HEK293 (cell line): ENCODE data around the gene ESRRA.

Experiments
- CTCF ChIA-PET: fragments of 350-600 bp; formaldehyde crosslinking; extraction: SDS; loops from one replicate; lab custom pipeline; 2021; ENCODE audit warnings: antibody characterized with exemption; lab: Yijun Ruan, JAX
- POLR2A ChIA-PET: fragments of 300-600 bp; formaldehyde crosslinking; extraction: SDS; loops from one replicate; lab custom pipeline; 2020; ENCODE audit warnings: antibody characterized with exemption, inconsistent platforms; lab: Yijun Ruan, JAX
- H3K27ac ChIP-seq: fragments of 200-500 bp; sonication (Bioruptor generic); 2 replicates; pipeline ENCODE4 v1.5.1; 2014; ENCODE audit warnings: low read depth, low read length, control low read depth, inconsistent platforms; ENCODE audit errors: extremely low read depth
- H3K36me3 ChIP-seq, 2 experiments: fragments of 200-500 bp in 1 of 2; sonication (Bioruptor generic) in 1 of 2; 1 replicate in 1 of 2; 2 replicates in 1 of 2; pipeline ENCODE4 v1.5.1; 2014 to 2017; ENCODE audit warnings: inconsistent platforms in 2 of 2, low read length in 2 of 2; ENCODE audit not compliant: control insufficient read depth in 2 of 2, insufficient read depth in 1 of 2
- H3K4me1 ChIP-seq: fragments of 200-500 bp; sonication (Bioruptor generic); 2 replicates; pipeline ENCODE4 v1.5.1; 2014; ENCODE audit warnings: mild to moderate bottlenecking, low read length, inconsistent platforms; ENCODE audit not compliant: control insufficient read depth, insufficient read depth
- H3K4me3 ChIP-seq: 2 replicates; pipeline ENCODE4 v1.5.1; 2011; ENCODE audit warnings: low read depth, mild to moderate bottlenecking, control low read depth, low read length, moderate library complexity
- H3K9me3 ChIP-seq: fragments of 200-500 bp; sonication (Bioruptor generic); 2 replicates; pipeline ENCODE4 v1.5.1; 2014; ENCODE audit warnings: low read depth, low read length, inconsistent platforms; ENCODE audit not compliant: control insufficient read depth, insufficient read depth
- HOXC10 ChIP-seq: sonication (generic); formaldehyde crosslinking; IDR thresholded peaks from 2 replicates; pipeline ENCODE4 v1.8.1; 2023; ENCODE audit warnings: mild to moderate bottlenecking, missing genetic modification reagents
- KLF1 ChIP-seq: fragments of 450-650 bp; formaldehyde crosslinking; IDR thresholded peaks from 2 replicates; pipeline ENCODE4 v1.5.1; 2016; ENCODE audit warnings: missing biosample characterization, missing genetic modification characterization
- KLF9 ChIP-seq: fragments of 450-650 bp; formaldehyde crosslinking; IDR thresholded peaks from 2 replicates; pipeline ENCODE4 v1.5.1; 2016; ENCODE audit warnings: missing biosample characterization, missing genetic modification characterization, low read depth
- PRDM1 ChIP-seq: fragments of 450-650 bp; formaldehyde crosslinking; IDR thresholded peaks from 2 replicates; pipeline ENCODE4; 2016; ENCODE audit warnings: missing biosample characterization, missing genetic modification characterization
- SCRT2 ChIP-seq: fragments of 450-650 bp; formaldehyde crosslinking; IDR thresholded peaks from 2 replicates; pipeline ENCODE4 v1.5.1; 2016; ENCODE audit warnings: missing biosample characterization, missing genetic modification characterization
- SETDB1 ChIP-seq: IDR thresholded peaks from one replicate; pipeline ENCODE4 v1.6.1; 2017; ENCODE audit warnings: mild to moderate bottlenecking, low read length, moderate library complexity, mixed read lengths; ENCODE audit not compliant: insufficient read length
- TCF7L2 ChIP-seq: IDR thresholded peaks from 2 replicates; pipeline ENCODE4 v1.6.1; 2011; ENCODE audit warnings: low read depth, mild to moderate bottlenecking, inconsistent platforms, low read length, moderate library complexity, borderline replicate concordance
- ZBTB20 ChIP-seq: fragments of 450-650 bp; formaldehyde crosslinking; IDR thresholded peaks from 2 replicates; pipeline ENCODE4 v1.5.1; 2016; ENCODE audit warnings: missing biosample characterization, missing genetic modification characterization
- ZBTB21 ChIP-seq: fragments of 450-650 bp; formaldehyde crosslinking; IDR thresholded peaks from 2 replicates; pipeline ENCODE4 v1.5.1; 2017; ENCODE audit warnings: missing biosample characterization, missing genetic modification characterization
- ZBTB8A ChIP-seq: fragments of 450-650 bp; formaldehyde crosslinking; IDR thresholded peaks from 2 replicates; pipeline ENCODE4 v1.5.1; 2016; ENCODE audit warnings: missing biosample characterization, missing genetic modification characterization
- ZNF157 ChIP-seq: fragments of 450-650 bp; formaldehyde crosslinking; IDR thresholded peaks from 2 replicates; pipeline ENCODE4 v1.5.1; 2016; ENCODE audit warnings: missing biosample characterization, missing genetic modification characterization
- ZNF214 ChIP-seq: fragments of 450-650 bp; formaldehyde crosslinking; IDR thresholded peaks from 2 replicates; pipeline ENCODE4 v1.5.1; 2017; ENCODE audit warnings: missing biosample characterization, mild to moderate bottlenecking, missing genetic modification characterization, borderline replicate concordance
- ZNF426 ChIP-seq: fragments of 450-650 bp; formaldehyde crosslinking; IDR thresholded peaks from 2 replicates; pipeline ENCODE4 v1.5.1; 2017; ENCODE audit warnings: missing biosample characterization, missing genetic modification characterization, mild to moderate bottlenecking, inconsistent platforms, moderate library complexity
- ZNF530 ChIP-seq: fragments of 450-650 bp; formaldehyde crosslinking; IDR thresholded peaks from 2 replicates; pipeline ENCODE4 v1.5.1; 2016; ENCODE audit warnings: low read depth, missing biosample characterization, missing genetic modification characterization
- ZNF561 ChIP-seq: fragments of 450-650 bp; IDR thresholded peaks from 2 replicates; pipeline ENCODE4 v1.5.1; 2018; ENCODE audit warnings: missing biosample characterization, missing genetic modification characterization, borderline replicate concordance
- ZNF571 ChIP-seq: fragments of 450-650 bp; formaldehyde crosslinking; IDR thresholded peaks from 2 replicates; pipeline ENCODE4 v1.5.0; 2017; ENCODE audit warnings: missing biosample characterization, missing genetic modification characterization
- ZNF626 ChIP-seq: fragments of 450-650 bp; sonication (Bioruptor Pico); formaldehyde crosslinking; IDR thresholded peaks from 2 replicates; pipeline ENCODE4 v1.5.1; 2018; ENCODE audit warnings: missing biosample characterization, missing genetic modification characterization, inconsistent platforms
- ZNF629 ChIP-seq: fragments of 450-650 bp; formaldehyde crosslinking; IDR thresholded peaks from 2 replicates; pipeline ENCODE4 v1.5.1; 2017; ENCODE audit warnings: missing biosample characterization, missing genetic modification characterization
- ZNF654 ChIP-seq: fragments of 450-650 bp; formaldehyde crosslinking; IDR thresholded peaks from 2 replicates; pipeline ENCODE4 v1.5.1; 2016; ENCODE audit warnings: low read depth, missing biosample characterization, missing genetic modification characterization
- ZNF660 ChIP-seq: fragments of 450-650 bp; IDR thresholded peaks from 2 replicates; pipeline ENCODE4 v1.5.1; 2018; ENCODE audit warnings: missing biosample characterization, mild to moderate bottlenecking, missing genetic modification characterization
- ZNF670 ChIP-seq: fragments of 450-650 bp; formaldehyde crosslinking; IDR thresholded peaks from 2 replicates; pipeline ENCODE4 v1.5.1; 2016; ENCODE audit warnings: missing biosample characterization, missing genetic modification characterization, low read depth
- ZNF701 ChIP-seq: fragments of 450-650 bp; formaldehyde crosslinking; IDR thresholded peaks from 2 replicates; pipeline ENCODE4 v1.5.1; 2016; ENCODE audit warnings: missing biosample characterization, missing genetic modification characterization
- ZNF785 ChIP-seq: fragments of 450-650 bp; formaldehyde crosslinking; IDR thresholded peaks from 2 replicates; pipeline ENCODE4 v1.5.1; 2016; ENCODE audit warnings: missing biosample characterization, missing genetic modification characterization
- ZNF843 ChIP-seq: fragments of 450-650 bp; formaldehyde crosslinking; IDR thresholded peaks from 2 replicates; pipeline ENCODE4 v1.5.1; 2016; ENCODE audit warnings: missing biosample characterization, missing genetic modification characterization
- TF ChIP-seq, protein P1 (sequence below): fragments of 450-650 bp; formaldehyde crosslinking; conservative IDR thresholded peaks from 2 replicates; pipeline ENCODE4 v1.5.1; 2016; ENCODE audit warnings: low read depth, missing biosample characterization, missing genetic modification characterization
- TF ChIP-seq, protein P2 (sequence below): sonication (generic); formaldehyde crosslinking; IDR thresholded peaks from 2 replicates; pipeline ENCODE4 v1.8.1; 2022; ENCODE audit warnings: mild to moderate bottlenecking, moderate library complexity, missing genetic modification reagents
- TF ChIP-seq, protein P3 (sequence below): fragments of 450-650 bp; formaldehyde crosslinking; IDR thresholded peaks from 2 replicates; pipeline ENCODE4 v1.5.1; 2016; ENCODE audit warnings: missing biosample characterization, missing genetic modification characterization, low read depth
- TF ChIP-seq, protein P4 (sequence below): IDR thresholded peaks from 2 replicates; pipeline ENCODE4 v1.6.1; 2011; ENCODE audit warnings: mild to moderate bottlenecking, low read depth, low read length, borderline replicate concordance
- TF ChIP-seq, protein P5 (sequence below): fragments of 450-650 bp; formaldehyde crosslinking; IDR thresholded peaks from 2 replicates; pipeline ENCODE4 v1.5.1; 2016; ENCODE audit warnings: missing biosample characterization, missing genetic modification characterization

Gene ESRRA

DNA sequence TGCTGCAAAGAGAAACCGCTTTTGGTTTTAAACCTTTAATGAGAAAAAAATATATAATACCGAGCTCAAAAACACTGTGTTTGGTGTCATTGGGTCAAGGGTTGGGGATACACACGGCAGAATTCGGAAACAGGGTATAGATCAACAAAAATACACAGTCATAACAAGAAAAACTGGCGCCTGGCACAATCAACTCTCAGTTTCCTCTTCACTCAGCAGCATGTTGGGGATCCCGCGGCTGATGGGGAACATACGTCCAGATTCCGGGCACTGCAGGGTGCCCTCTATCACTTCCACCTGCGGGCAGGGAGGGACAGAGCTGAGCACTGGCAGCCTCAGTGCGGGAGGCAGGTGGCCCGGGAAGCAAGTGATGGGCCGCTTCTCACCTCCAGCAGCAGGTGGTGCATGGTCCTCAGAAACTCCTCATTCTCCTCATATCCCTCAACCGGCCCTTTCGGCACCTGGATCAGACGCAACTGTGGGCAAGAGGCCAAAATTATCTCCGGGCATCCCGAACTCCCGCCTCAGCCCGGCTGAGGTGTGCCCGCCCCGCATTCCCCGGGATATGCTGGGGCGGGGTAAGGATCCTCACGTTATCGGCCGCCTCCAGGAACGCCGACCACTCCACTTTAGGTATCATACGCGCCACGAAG lies 11.5 kb downstream of the ESRRA start:
- Histone ChIP-seq H3K9me3 (no peaks in the 10 kb centered on the region), H3K36me3 (peaks cover 0 to 53% of the 10 kb centered on the region in 2 experiments; a peak in 1 of 3 replicates), H3K4me3 (peak overlapping the region; percentile 90), H3K4me1 (no peaks in the 10 kb centered on the region), H3K27ac (peak overlapping the region; percentile 88)
- ChIA-PET CTCF (interaction anchor here (0.6 to 5.0 kb wide), 15 partner anchors 12 to 336 kb away, joined by 3 to 85 read pairs (median 6); partner anchors contain the start of gene CCDC88B), POLR2A (interaction anchor here (0.6 to 4.0 kb wide), 23 partner anchors 9 to 135 kb away, joined by 3 to 43 read pairs (median 7); partner anchors contain the start of genes BAD, ESRRA, FKBP2 and RPS6KA4)
- TF ChIP-seq ZNF670 (tag by site-specific recombination) (no peak), HOXC10 (no peak), ZNF561 (tag by site-specific recombination) (no peak; the same call in 1 of the 2 replicates), ZNF626 (tag by site-specific recombination) (no peak), ZNF157 (tag by site-specific recombination) (no peak), ZNF785 (no peak), ZNF701 (tag by site-specific recombination) (no peak), ZNF660 (tag by site-specific recombination) (no peak), ZBTB21 (no peak), PRDM1 (no peak), ZBTB8A (tag by site-specific recombination) (peak; percentile 68), ZNF426 (tag by site-specific recombination) (no peak), SCRT2 (tag by site-specific recombination) (peak; percentile 64), ZNF530 (tag by site-specific recombination) (no peak), ZNF654 (peak; percentile 20; the same call in 1 of the 2 replicates), ZNF843 (no peak), ZBTB20 (tag by site-specific recombination) (peak; percentile 89), ZNF214 (tag by site-specific recombination) (no peak), KLF1 (tag by site-specific recombination) (peak; percentile 15; the same call in 1 of the 2 replicates), SETDB1 (no peak), ZNF571 (tag by site-specific recombination) (no peak), ZNF629 (tag by site-specific recombination) (no peak), TCF7L2 (no peak), KLF9 (tag by site-specific recombination) (no peak)
- TF ChIP-seq, protein P1, sequence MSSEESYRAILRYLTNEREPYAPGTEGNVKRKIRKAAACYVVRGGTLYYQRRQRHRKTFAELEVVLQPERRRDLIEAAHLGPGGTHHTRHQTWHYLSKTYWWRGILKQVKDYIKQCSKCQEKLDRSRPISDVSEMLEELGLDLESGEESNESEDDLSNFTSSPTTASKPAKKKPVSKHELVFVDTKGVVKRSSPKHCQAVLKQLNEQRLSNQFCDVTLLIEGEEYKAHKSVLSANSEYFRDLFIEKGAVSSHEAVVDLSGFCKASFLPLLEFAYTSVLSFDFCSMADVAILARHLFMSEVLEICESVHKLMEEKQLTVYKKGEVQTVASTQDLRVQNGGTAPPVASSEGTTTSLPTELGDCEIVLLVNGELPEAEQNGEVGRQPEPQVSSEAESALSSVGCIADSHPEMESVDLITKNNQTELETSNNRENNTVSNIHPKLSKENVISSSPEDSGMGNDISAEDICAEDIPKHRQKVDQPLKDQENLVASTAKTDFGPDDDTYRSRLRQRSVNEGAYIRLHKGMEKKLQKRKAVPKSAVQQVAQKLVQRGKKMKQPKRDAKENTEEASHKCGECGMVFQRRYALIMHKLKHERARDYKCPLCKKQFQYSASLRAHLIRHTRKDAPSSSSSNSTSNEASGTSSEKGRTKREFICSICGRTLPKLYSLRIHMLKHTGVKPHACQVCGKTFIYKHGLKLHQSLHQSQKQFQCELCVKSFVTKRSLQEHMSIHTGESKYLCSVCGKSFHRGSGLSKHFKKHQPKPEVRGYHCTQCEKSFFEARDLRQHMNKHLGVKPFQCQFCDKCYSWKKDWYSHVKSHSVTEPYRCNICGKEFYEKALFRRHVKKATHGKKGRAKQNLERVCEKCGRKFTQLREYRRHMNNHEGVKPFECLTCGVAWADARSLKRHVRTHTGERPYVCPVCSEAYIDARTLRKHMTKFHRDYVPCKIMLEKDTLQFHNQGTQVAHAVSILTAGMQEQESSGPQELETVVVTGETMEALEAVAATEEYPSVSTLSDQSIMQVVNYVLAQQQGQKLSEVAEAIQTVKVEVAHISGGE (tag by site-specific recombination) = no peak
- TF ChIP-seq, protein P2, sequence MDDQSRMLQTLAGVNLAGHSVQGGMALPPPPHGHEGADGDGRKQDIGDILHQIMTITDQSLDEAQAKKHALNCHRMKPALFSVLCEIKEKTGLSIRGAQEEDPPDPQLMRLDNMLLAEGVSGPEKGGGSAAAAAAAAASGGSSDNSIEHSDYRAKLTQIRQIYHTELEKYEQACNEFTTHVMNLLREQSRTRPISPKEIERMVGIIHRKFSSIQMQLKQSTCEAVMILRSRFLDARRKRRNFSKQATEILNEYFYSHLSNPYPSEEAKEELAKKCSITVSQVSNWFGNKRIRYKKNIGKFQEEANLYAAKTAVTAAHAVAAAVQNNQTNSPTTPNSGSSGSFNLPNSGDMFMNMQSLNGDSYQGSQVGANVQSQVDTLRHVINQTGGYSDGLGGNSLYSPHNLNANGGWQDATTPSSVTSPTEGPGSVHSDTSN (CRISPR knock-in tag) = no peak
- TF ChIP-seq, protein P3, sequence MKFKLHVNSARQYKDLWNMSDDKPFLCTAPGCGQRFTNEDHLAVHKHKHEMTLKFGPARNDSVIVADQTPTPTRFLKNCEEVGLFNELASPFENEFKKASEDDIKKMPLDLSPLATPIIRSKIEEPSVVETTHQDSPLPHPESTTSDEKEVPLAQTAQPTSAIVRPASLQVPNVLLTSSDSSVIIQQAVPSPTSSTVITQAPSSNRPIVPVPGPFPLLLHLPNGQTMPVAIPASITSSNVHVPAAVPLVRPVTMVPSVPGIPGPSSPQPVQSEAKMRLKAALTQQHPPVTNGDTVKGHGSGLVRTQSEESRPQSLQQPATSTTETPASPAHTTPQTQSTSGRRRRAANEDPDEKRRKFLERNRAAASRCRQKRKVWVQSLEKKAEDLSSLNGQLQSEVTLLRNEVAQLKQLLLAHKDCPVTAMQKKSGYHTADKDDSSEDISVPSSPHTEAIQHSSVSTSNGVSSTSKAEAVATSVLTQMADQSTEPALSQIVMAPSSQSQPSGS (tag by site-specific recombination) = no peak
- TF ChIP-seq, protein P4, sequence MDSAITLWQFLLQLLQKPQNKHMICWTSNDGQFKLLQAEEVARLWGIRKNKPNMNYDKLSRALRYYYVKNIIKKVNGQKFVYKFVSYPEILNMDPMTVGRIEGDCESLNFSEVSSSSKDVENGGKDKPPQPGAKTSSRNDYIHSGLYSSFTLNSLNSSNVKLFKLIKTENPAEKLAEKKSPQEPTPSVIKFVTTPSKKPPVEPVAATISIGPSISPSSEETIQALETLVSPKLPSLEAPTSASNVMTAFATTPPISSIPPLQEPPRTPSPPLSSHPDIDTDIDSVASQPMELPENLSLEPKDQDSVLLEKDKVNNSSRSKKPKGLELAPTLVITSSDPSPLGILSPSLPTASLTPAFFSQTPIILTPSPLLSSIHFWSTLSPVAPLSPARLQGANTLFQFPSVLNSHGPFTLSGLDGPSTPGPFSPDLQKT = no peak
- TF ChIP-seq, protein P5, sequence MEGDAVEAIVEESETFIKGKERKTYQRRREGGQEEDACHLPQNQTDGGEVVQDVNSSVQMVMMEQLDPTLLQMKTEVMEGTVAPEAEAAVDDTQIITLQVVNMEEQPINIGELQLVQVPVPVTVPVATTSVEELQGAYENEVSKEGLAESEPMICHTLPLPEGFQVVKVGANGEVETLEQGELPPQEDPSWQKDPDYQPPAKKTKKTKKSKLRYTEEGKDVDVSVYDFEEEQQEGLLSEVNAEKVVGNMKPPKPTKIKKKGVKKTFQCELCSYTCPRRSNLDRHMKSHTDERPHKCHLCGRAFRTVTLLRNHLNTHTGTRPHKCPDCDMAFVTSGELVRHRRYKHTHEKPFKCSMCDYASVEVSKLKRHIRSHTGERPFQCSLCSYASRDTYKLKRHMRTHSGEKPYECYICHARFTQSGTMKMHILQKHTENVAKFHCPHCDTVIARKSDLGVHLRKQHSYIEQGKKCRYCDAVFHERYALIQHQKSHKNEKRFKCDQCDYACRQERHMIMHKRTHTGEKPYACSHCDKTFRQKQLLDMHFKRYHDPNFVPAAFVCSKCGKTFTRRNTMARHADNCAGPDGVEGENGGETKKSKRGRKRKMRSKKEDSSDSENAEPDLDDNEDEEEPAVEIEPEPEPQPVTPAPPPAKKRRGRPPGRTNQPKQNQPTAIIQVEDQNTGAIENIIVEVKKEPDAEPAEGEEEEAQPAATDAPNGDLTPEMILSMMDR (tag by site-specific recombination) = 0 out of 2 replicates have a peak, but pooled peaks have one; percentile 41
